HPDE6-E6E7 (cell line): ENCODE measurements around the gene HTR2A.

Experiments
- DNase-seq: peaks from one replicate; pipeline ENCODE4 v3.0.0; 2011; ENCODE audit warnings: missing footprints; ENCODE audit errors: extremely low spot score

The HTR2A gene

GRCh38 chr13:46896341-46897137 lies at the start of gene HTR2A:
Gene HTR2A (minus strand): TSS chr13:46897053. CDS start chr13:46895906, 1,147 bp downstream.
- DNase-seq: no peak

GRCh38 chr13:46936525-46936924 lies 39.7 kb upstream of the HTR2A start:
- no peak for DNase-seq

- DNase-seq: no peak
These were observed 37.9 kb upstream of the HTR2A start for GRCh38 chr13:46934749-46935148.

GRCh38 chr13:46926916-46927590 lies 30.2 kb upstream of the HTR2A start:
- DNase-seq: no peak

- DNase-seq: no peak
These were observed 28.6 kb upstream of the HTR2A start for GRCh38 chr13:46925486-46925885.

- DNase-seq: no peak
These were observed 17.5 kb upstream of the HTR2A start for GRCh38 chr13:46914341-46914740.

GRCh38 chr13:46913757-46914156 lies 16.9 kb upstream of the HTR2A start:
- no peak for DNase-seq

GRCh38 chr13:46909042-46909441 lies 12.2 kb upstream of the HTR2A start:
- DNase-seq: no peak

GRCh38 chr13:46908501-46908900 lies 11.6 kb upstream of the HTR2A start:
- no peak for DNase-seq

- no peak for DNase-seq
These were observed 9.6 kb upstream of the HTR2A start for GRCh38 chr13:46906405-46906804.

GRCh38 chr13:46905249-46905648 lies 8.4 kb upstream of the HTR2A start:
- no peak for DNase-seq

GRCh38 chr13:46903748-46904147 lies 6.9 kb upstream of the HTR2A start:
- DNase-seq: no peak

GRCh38 chr13:46901721-46902120 lies 4.9 kb upstream of the HTR2A start:
- no peak for DNase-seq

GRCh38 chr13:46899801-46900200 lies 2.9 kb upstream of the HTR2A start:
- DNase-seq: no peak

GRCh38 chr13:46895381-46895780 lies 1.5 kb downstream of the HTR2A start:
- DNase-seq: no peak

GRCh38 chr13:46894568-46894967 lies 2.3 kb downstream of the HTR2A start:
- DNase-seq: no peak

- no peak for DNase-seq
These were observed 2.9 kb downstream of the HTR2A start for GRCh38 chr13:46893798-46894560.

GRCh38 chr13:46893221-46893740 lies 3.6 kb downstream of the HTR2A start:
- no peak for DNase-seq

GRCh38 chr13:46885018-46885417 lies 11.8 kb downstream of the HTR2A start:
- DNase-seq: no peak

GRCh38 chr13:46884531-46884930 lies 12.3 kb downstream of the HTR2A start:
- DNase-seq: no peak

GRCh38 chr13:46881621-46882020 lies 15.2 kb downstream of the HTR2A start:
- no peak for DNase-seq

- no peak for DNase-seq
These were observed 22.8 kb downstream of the HTR2A start for GRCh38 chr13:46874006-46874405.
